SK-N-SH (cell line): Measurements from ENCODE around the gene PRTFDC1. TPM values are rescaled to one million over a fixed set of nuclear protein-coding genes. Genes with fewer than 3 reads are reported as not detected.

ENCODE experiments used
- CTCF ChIA-PET: fragments of 300-600, 350-600 bp; formaldehyde crosslinking; extraction: SDS; loops from one replicate; lab custom pipeline; 2021; lab: Yijun Ruan, JAX
- POLR2A ChIA-PET: fragments of 350-600 bp; sonication (Branson Sonifier 250); formaldehyde crosslinking; extraction: SDS; loops from one replicate; lab custom pipeline; 2020; ENCODE audit warnings: antibody characterized with exemption, inconsistent platforms; lab: Yijun Ruan, JAX
- DNase-seq: peaks from one replicate; pipeline ENCODE4 v3.0.0; 2012
- H2AFZ ChIP-seq: fragments of 200-600 bp; sonication (generic); 2 replicates; pipeline ENCODE4 v1.8.1; 2016; ENCODE audit warnings: antibody characterized with exemption, mild to moderate bottlenecking, low read depth
- H3F3A ChIP-seq: fragments of 200-600 bp; sonication (generic); replicated peaks from 2 replicates; pipeline ENCODE3; 2016; ENCODE audit warnings: antibody characterized with exemption, mild to moderate bottlenecking; ENCODE audit not compliant: insufficient read depth
- H3K27ac ChIP-seq, 2 experiments: fragments of 200-500 bp in 1 of 2; fragments of 200-600 bp in 1 of 2; sonication (Bioruptor generic) in 1 of 2; sonication (generic), shearing (Covaris generic) in 1 of 2; 2 replicates each; pipeline versions ENCODE4 v1.5.1 to v1.6.1; 2014 to 2016; ENCODE audit warnings: low read depth in 2 of 2, inconsistent platforms in 1 of 2, low read length in 1 of 2, mild to moderate bottlenecking in 1 of 2, mixed read lengths in 1 of 2
- H3K27me3 ChIP-seq: fragments of 200-600 bp; sonication (generic), shearing (Covaris generic); 2 replicates; pipeline ENCODE4 v1.6.1; 2016; ENCODE audit warnings: mixed run types; ENCODE audit not compliant: insufficient read depth
- H3K36me3 ChIP-seq, 2 experiments: fragments of 200-500 bp in 1 of 2; fragments of 200-600 bp in 1 of 2; sonication (Bioruptor generic) in 1 of 2; sonication (generic) in 1 of 2; replicated peaks in 1 of 2; 2 replicates each; pipeline versions ENCODE3 to v1.5.1; 2014 to 2016; ENCODE audit warnings: low read length in 1 of 2, mild to moderate bottlenecking in 1 of 2; ENCODE audit not compliant: insufficient read depth in 2 of 2, control insufficient read depth in 1 of 2
- H3K4me1 ChIP-seq, 2 experiments: fragments of 200-500 bp in 1 of 2; fragments of 200-600 bp in 1 of 2; sonication (Bioruptor generic) in 1 of 2; sonication (generic), shearing (Covaris generic) in 1 of 2; 2 replicates each; pipeline versions ENCODE4 v1.5.1 to v1.6.1; 2014 to 2016; ENCODE audit warnings: low read depth in 1 of 2, low read length in 1 of 2, mixed run types in 1 of 2; ENCODE audit not compliant: insufficient read depth in 2 of 2, control insufficient read depth in 1 of 2
- H3K4me2 ChIP-seq: fragments of 200-600 bp; sonication (generic), shearing (Covaris generic); 2 replicates; pipeline ENCODE4 v1.6.1; 2017; ENCODE audit warnings: mixed run types
- H3K4me3 ChIP-seq, 2 experiments: fragments of 200-500 bp in 1 of 2; fragments of 200-600 bp in 1 of 2; sonication (Bioruptor generic) in 1 of 2; sonication (generic), shearing (Covaris generic) in 1 of 2; 2 replicates each; pipeline versions ENCODE4 v1.5.1 to v1.8.1; 2014 to 2016; ENCODE audit warnings: low read depth in 2 of 2, inconsistent platforms in 1 of 2, low read length in 1 of 2, mild to moderate bottlenecking in 1 of 2, mixed read lengths in 1 of 2, moderate library complexity in 1 of 2
- H3K79me2 ChIP-seq: fragments of 200-600 bp; sonication (generic); 2 replicates; pipeline ENCODE4 v1.8.1; 2017; ENCODE audit warnings: mild to moderate bottlenecking; ENCODE audit not compliant: insufficient read depth
- H3K9ac ChIP-seq: fragments of 200-600 bp; sonication (generic); 2 replicates; pipeline ENCODE4 v1.6.1; 2017; ENCODE audit warnings: mixed run types
- H3K9me2 ChIP-seq: fragments of 200-600 bp; sonication (generic); 2 replicates; pipeline ENCODE4 v1.6.1; 2017; ENCODE audit warnings: mixed run types
- H3K9me3 ChIP-seq: fragments of 200-600 bp; sonication (generic); 2 replicates; pipeline ENCODE4 v1.6.1; 2017; ENCODE audit warnings: mixed run types, mild to moderate bottlenecking, moderate library complexity
- H4K20me1 ChIP-seq: fragments of 200-600 bp; sonication (generic); 2 replicates; pipeline ENCODE4 v1.6.1; 2017; ENCODE audit warnings: mild to moderate bottlenecking, mixed run types; ENCODE audit not compliant: insufficient read depth
- EZH2phosphoT487 ChIP-seq: fragments of 200-600 bp; sonication (generic); IDR thresholded peaks from 2 replicates; pipeline ENCODE4 v1.6.1; 2017; ENCODE audit warnings: low read depth, mixed run types, mild to moderate bottlenecking, antibody characterized with exemption, moderate library complexity, borderline replicate concordance
- FOXJ3 ChIP-seq: sonication (generic); formaldehyde crosslinking; IDR thresholded peaks from 2 replicates; pipeline ENCODE4 v1.5.1; 2020; ENCODE audit warnings: mild to moderate bottlenecking, missing genetic modification reagents
- FOXM1 ChIP-seq: IDR thresholded peaks from 2 replicates; pipeline ENCODE4 v1.4.0; 2012; ENCODE audit warnings: low read depth, mild to moderate bottlenecking
- MEF2A ChIP-seq: IDR thresholded peaks from 2 replicates; pipeline ENCODE4 v1.4.0; 2012; ENCODE audit warnings: low read depth, borderline replicate concordance
- MXI1 ChIP-seq: IDR thresholded peaks from 2 replicates; pipeline ENCODE4 v1.6.1; 2012; ENCODE audit warnings: mild to moderate bottlenecking, low read depth, low read length, improper control_type of control experiment
- RAD21 ChIP-seq: IDR thresholded peaks from 2 replicates; pipeline ENCODE4 v1.6.1; 2012; ENCODE audit warnings: mild to moderate bottlenecking, low read length
- RCOR1 ChIP-seq: fragments of 150-350 bp; IDR thresholded peaks from 2 replicates; pipeline ENCODE4 v1.6.1; 2017; ENCODE audit warnings: antibody characterized with exemption, low read length
- RXRA ChIP-seq: IDR thresholded peaks from 2 replicates; pipeline ENCODE4 v1.4.0; 2012; ENCODE audit warnings: low read depth, mild to moderate bottlenecking, borderline replicate concordance
- SIN3A ChIP-seq: IDR thresholded peaks from 2 replicates; pipeline ENCODE4 v1.6.1; 2012; ENCODE audit warnings: low read depth, mild to moderate bottlenecking, low read length, moderate library complexity, borderline replicate concordance
- TAF1 ChIP-seq: IDR thresholded peaks from 2 replicates; pipeline ENCODE4 v1.6.1; 2012; ENCODE audit warnings: low read depth, mild to moderate bottlenecking, low read length, moderate library complexity, borderline replicate concordance
- TCF12 ChIP-seq: IDR thresholded peaks from 2 replicates; pipeline ENCODE4 v1.4.0; 2012
- WGBS: methylation state at CpG from one replicate; pipeline ENCODE4 v1.1.6; 2017; ENCODE audit warnings: low lambda C conversion rate; 5-methylcytosine and 5-hydroxymethylcytosine counted together
- polyA plus RNA-seq, 3 experiments: library from polyadenylated mRNA; depleted of rRNA; stranded (reverse); fragments of >200 nt; gene quantifications; 2 replicates each; pipeline ENCODE4 v1.2.3, GENCODE V29; 2012
- TF ChIP-seq, protein P1 (sequence below): IDR thresholded peaks from 2 replicates; pipeline ENCODE4 v1.4.0; 2012; ENCODE audit warnings: low read depth, borderline replicate concordance
- TF ChIP-seq, protein P2 (sequence below): fragments of 200-600 bp; sonication (generic); IDR thresholded peaks from 2 replicates; pipeline ENCODE4 v1.6.1; 2017; ENCODE audit warnings: antibody characterized with exemption, mild to moderate bottlenecking, moderate library complexity
- TF ChIP-seq, protein P3 (sequence below): IDR thresholded peaks from 2 replicates; pipeline ENCODE4; 2012
- TF ChIP-seq, protein P4 (sequence below): IDR thresholded peaks from 2 replicates; pipeline ENCODE4 v1.4.0; 2012; ENCODE audit warnings: low read depth

PRTFDC1 gene
- polyA plus RNA-seq, 1 of the 3 experiments (the other 2 are of a cell fraction): 6.6 TPM

DNA sequence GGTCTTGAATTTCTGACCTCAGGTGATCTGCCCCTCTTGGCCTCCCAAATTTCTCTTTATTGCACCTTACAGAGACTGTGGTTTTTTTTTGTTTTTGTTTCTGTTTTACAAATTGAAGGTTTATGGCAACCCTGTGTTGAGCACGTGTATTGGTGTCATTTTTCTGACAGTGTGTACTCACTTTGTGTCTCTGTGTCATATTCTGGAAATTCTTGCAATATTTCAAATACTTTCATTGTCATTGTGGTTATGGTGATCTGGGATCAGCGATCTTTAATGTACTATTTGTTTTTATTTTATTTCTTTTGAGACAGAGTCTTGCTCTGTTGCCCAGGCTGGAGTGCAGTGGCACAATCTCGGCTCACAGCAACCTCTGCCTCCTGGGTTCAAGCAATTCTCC lies 89.8 kb downstream of the PRTFDC1 start:
- ChIA-PET POLR2A (no interaction called here), CTCF (no interaction called here)
- peaks cover 0 to 42% of the 10 kb centered on the region in 2 experiments; a peak in 2 of 4 replicates for H3K4me1 ChIP-seq

More for the DNA sequence above, 89.8 kb downstream of the PRTFDC1 start:
- H3K9me3 ChIP-seq: no peaks in the 10 kb centered on the region
- no peak overlapping the region for H3K9ac ChIP-seq
- H3K4me2 ChIP-seq: no peak overlapping the region
- H3K27me3 ChIP-seq: no peaks in the 10 kb centered on the region
- no peak overlapping the region for H2AFZ ChIP-seq
- H4K20me1 ChIP-seq: no peaks in the 10 kb centered on the region
- no peaks in the 10 kb centered on the region for H3K36me3 ChIP-seq
- H3K9me2 ChIP-seq: no peaks in the 10 kb centered on the region
- no peak overlapping the region for H3K4me3 ChIP-seq
- H3K79me2 ChIP-seq: no peaks in the 10 kb centered on the region
- no peak overlapping the region for H3K27ac ChIP-seq
- DNase-seq: no peak
- TF ChIP-seq MEF2A (no peak), FOXM1 (no peak), SIN3A (no peak), EZH2phosphoT487 (no peak), FOXJ3 (no peak), TCF12 (no peak), MXI1 (no peak), TAF1 (no peak), RCOR1 (no peak), RXRA (no peak), RAD21 (no peak)
- TF ChIP-seq, protein P1, sequence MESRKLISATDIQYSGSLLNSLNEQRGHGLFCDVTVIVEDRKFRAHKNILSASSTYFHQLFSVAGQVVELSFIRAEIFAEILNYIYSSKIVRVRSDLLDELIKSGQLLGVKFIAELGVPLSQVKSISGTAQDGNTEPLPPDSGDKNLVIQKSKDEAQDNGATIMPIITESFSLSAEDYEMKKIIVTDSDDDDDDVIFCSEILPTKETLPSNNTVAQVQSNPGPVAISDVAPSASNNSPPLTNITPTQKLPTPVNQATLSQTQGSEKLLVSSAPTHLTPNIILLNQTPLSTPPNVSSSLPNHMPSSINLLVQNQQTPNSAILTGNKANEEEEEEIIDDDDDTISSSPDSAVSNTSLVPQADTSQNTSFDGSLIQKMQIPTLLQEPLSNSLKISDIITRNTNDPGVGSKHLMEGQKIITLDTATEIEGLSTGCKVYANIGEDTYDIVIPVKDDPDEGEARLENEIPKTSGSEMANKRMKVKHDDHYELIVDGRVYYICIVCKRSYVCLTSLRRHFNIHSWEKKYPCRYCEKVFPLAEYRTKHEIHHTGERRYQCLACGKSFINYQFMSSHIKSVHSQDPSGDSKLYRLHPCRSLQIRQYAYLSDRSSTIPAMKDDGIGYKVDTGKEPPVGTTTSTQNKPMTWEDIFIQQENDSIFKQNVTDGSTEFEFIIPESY: no peak
- TF ChIP-seq, protein P2, sequence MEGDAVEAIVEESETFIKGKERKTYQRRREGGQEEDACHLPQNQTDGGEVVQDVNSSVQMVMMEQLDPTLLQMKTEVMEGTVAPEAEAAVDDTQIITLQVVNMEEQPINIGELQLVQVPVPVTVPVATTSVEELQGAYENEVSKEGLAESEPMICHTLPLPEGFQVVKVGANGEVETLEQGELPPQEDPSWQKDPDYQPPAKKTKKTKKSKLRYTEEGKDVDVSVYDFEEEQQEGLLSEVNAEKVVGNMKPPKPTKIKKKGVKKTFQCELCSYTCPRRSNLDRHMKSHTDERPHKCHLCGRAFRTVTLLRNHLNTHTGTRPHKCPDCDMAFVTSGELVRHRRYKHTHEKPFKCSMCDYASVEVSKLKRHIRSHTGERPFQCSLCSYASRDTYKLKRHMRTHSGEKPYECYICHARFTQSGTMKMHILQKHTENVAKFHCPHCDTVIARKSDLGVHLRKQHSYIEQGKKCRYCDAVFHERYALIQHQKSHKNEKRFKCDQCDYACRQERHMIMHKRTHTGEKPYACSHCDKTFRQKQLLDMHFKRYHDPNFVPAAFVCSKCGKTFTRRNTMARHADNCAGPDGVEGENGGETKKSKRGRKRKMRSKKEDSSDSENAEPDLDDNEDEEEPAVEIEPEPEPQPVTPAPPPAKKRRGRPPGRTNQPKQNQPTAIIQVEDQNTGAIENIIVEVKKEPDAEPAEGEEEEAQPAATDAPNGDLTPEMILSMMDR: no peak
- TF ChIP-seq, protein P3, sequence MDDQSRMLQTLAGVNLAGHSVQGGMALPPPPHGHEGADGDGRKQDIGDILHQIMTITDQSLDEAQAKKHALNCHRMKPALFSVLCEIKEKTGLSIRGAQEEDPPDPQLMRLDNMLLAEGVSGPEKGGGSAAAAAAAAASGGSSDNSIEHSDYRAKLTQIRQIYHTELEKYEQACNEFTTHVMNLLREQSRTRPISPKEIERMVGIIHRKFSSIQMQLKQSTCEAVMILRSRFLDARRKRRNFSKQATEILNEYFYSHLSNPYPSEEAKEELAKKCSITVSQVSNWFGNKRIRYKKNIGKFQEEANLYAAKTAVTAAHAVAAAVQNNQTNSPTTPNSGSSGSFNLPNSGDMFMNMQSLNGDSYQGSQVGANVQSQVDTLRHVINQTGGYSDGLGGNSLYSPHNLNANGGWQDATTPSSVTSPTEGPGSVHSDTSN: no peak
- TF ChIP-seq, protein P4, sequence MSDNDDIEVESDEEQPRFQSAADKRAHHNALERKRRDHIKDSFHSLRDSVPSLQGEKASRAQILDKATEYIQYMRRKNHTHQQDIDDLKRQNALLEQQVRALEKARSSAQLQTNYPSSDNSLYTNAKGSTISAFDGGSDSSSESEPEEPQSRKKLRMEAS: no peak
- WGBS: 86% methylated on average over 3 of the region's 3 CpGs
- H3F3A ChIP-seq: peaks cover 17% of the 10 kb centered on the region
